Stimulated activated CD8-positive, alpha-beta memory T cell treated with anti-CD3 and anti-CD28 coated beads, Interleukin-15, amount 100 ng/mL, for 1 hour (primary cell): ENCODE measurements around the gene KRT23.
"Not testable (repeated sequence)": the region's sequence is repeated elsewhere in the genome, so short reads cannot be mapped to it uniquely, and the experiment has no call there.

Experiments
- DNase-seq: peaks from one replicate; pipeline ENCODE4 v3.0.0-alpha.2; 2020; ENCODE audit warnings: low read depth

The KRT23 gene

GRCh38 chr17:40950176-40950575 lies 12.7 kb upstream of the KRT23 start:
- DNase-seq: no peak

- DNase-seq: no peak
Observed at GRCh38 chr17:40949418-40949817, 12.0 kb upstream of the KRT23 start.

GRCh38 chr17:40947929-40948328 lies 10.5 kb upstream of the KRT23 start:
- DNase-seq: no peak

- no peak for DNase-seq
Observed at GRCh38 chr17:40945414-40945813, 8.0 kb upstream of the KRT23 start.

- no peak for DNase-seq
Observed at GRCh38 chr17:40944531-40944930, 7.1 kb upstream of the KRT23 start.

GRCh38 chr17:40942553-40942952 lies 5.1 kb upstream of the KRT23 start:
- no peak for DNase-seq

GRCh38 chr17:40940266-40940665 lies 2.8 kb upstream of the KRT23 start:
- no peak for DNase-seq

GRCh38 chr17:40938981-40939380 lies 1.5 kb upstream of the KRT23 start:
- DNase-seq: no peak

- no peak for DNase-seq
Observed at GRCh38 chr17:40936976-40937375, 470 bp downstream of the KRT23 start.

- DNase-seq: no peak
Observed at GRCh38 chr17:40936437-40936971, 942 bp downstream of the KRT23 start.

- no peak for DNase-seq
Observed at GRCh38 chr17:40935624-40936023, 1.8 kb downstream of the KRT23 start.

- DNase-seq: no peak
Observed at GRCh38 chr17:40932608-40933007, 4.8 kb downstream of the KRT23 start.

- DNase-seq: no peak
Observed at GRCh38 chr17:40931311-40931710, 6.1 kb downstream of the KRT23 start.

GRCh38 chr17:40926341-40926740 lies 11.1 kb downstream of the KRT23 start:
- no peak for DNase-seq

- no peak for DNase-seq
Observed at GRCh38 chr17:40922239-40922638, 15.2 kb downstream of the KRT23 start.

- DNase-seq: no peak
Observed at GRCh38 chr17:40921026-40921425, 16.4 kb downstream of the KRT23 start.

GRCh38 chr17:40917116-40917515 lies 20.3 kb downstream of the KRT23 start:
- DNase-seq: not testable (repeated sequence)

- no peak for DNase-seq
Observed at GRCh38 chr17:40916366-40916765, 21.1 kb downstream of the KRT23 start.

GRCh38 chr17:40915721-40916256 lies 21.7 kb downstream of the KRT23 start:
- no peak for DNase-seq

- no peak for DNase-seq
Observed at GRCh38 chr17:40915199-40915661, 22.2 kb downstream of the KRT23 start.

GRCh38 chr17:40914075-40914855 lies 23.2 kb downstream of the KRT23 start:
- no peak for DNase-seq

- no peak for DNase-seq
Observed at GRCh38 chr17:40912486-40913210, 24.8 kb downstream of the KRT23 start.

GRCh38 chr17:40910441-40910841 lies 27.0 kb downstream of the KRT23 start:
- no peak for DNase-seq
